Measurements from ENCODE around the gene SORCS2.

Gene SORCS2

GRCh38 chr4:7193030-7193958 lies 956 bp downstream of the SORCS2 start:
- TF ChIP-seq POLR2AphosphoS5 (IDR thresholded peaks at IDR 0.05; ENCODE audit: low read depth, low read length) (no peak), SIN3A (IDR thresholded peaks at IDR 0.05; ENCODE audit: borderline replicate concordance, insufficient read depth, low read length) (no peak), REST (IDR thresholded peaks at IDR 0.05; ENCODE audit: insufficient read depth in 1 of 2, low read depth in 2 of 2, low read length in 2 of 2) (0 out of 4 replicates have a peak, but pooled peaks of 1 of the 2 experiments have one; percentile 7)

- TF ChIP-seq FOXP2 (optimal IDR thresholded peaks at IDR 0.05; ENCODE audit: borderline replicate concordance, extremely low read depth, extremely low read length, insufficient read depth): no peak
- no peak for TF ChIP-seq REST (IDR thresholded peaks at IDR 0.05; ENCODE audit: insufficient read depth in 1 of 2, low read depth in 2 of 2, low read length in 2 of 2)
- no peak for TF ChIP-seq SIN3A (IDR thresholded peaks at IDR 0.05; ENCODE audit: borderline replicate concordance, insufficient read depth, low read length)
- no peak for TF ChIP-seq TAF1 (IDR thresholded peaks at IDR 0.05; ENCODE audit: borderline replicate concordance, insufficient read depth, low read length)
- TF ChIP-seq POLR2AphosphoS5 (IDR thresholded peaks at IDR 0.05; ENCODE audit: low read depth, low read length): no peak
Observed at GRCh38 chr4:7194251-7195140, 2.2 kb downstream of the SORCS2 start.

GRCh38 chr4:7195141-7195515 lies 2.8 kb downstream of the SORCS2 start:
- TF ChIP-seq TAF1 (IDR thresholded peaks at IDR 0.05; ENCODE audit: borderline replicate concordance, insufficient read depth, low read length): no peak
- no peak for TF ChIP-seq POLR2AphosphoS5 (IDR thresholded peaks at IDR 0.05; ENCODE audit: low read depth, low read length)
- TF ChIP-seq SIN3A (IDR thresholded peaks at IDR 0.05; ENCODE audit: borderline replicate concordance, insufficient read depth, low read length): no peak
- no peak for TF ChIP-seq FOXP2 (optimal IDR thresholded peaks at IDR 0.05; ENCODE audit: borderline replicate concordance, extremely low read depth, extremely low read length, insufficient read depth)
- no peak for TF ChIP-seq REST (IDR thresholded peaks at IDR 0.05; ENCODE audit: insufficient read depth in 1 of 2, low read depth in 2 of 2, low read length in 2 of 2)

GRCh38 chr4:7195546-7196287 lies 3.4 kb downstream of the SORCS2 start:
- TF ChIP-seq FOXP2 (optimal IDR thresholded peaks at IDR 0.05; ENCODE audit: borderline replicate concordance, extremely low read depth, extremely low read length, insufficient read depth) (no peak), REST (IDR thresholded peaks at IDR 0.05; ENCODE audit: insufficient read depth in 1 of 2, low read depth in 2 of 2, low read length in 2 of 2) (no peak), POLR2AphosphoS5 (IDR thresholded peaks at IDR 0.05; ENCODE audit: low read depth, low read length) (no peak), TAF1 (IDR thresholded peaks at IDR 0.05; ENCODE audit: borderline replicate concordance, insufficient read depth, low read length) (no peak)

Data from PFSK-1 (cell line).